Tibial artery (tissue), 4 donors: ENCODE measurements around the gene FXN.

Source experiments
- DNase-seq, 2 donors: peaks; one replicate each; pipeline ENCODE4 v3.0.0-alpha.2; 2019
- H3K27ac ChIP-seq, 2 donors: fragments of 200-600 bp; sonication (generic) in 1 of 2; 1 replicate in 1 of 2; 2 replicates in 1 of 2; pipeline ENCODE4 v1.5.1; 2018 to 2019; ENCODE audit warnings: mild to moderate bottlenecking in 1 of 2
- H3K27me3 ChIP-seq, 2 donors: fragments of 200-600 bp; sonication (generic) in 1 of 2; one replicate each; pipeline versions ENCODE4 v1.5.1 to v1.6.0; 2016 to 2019
- H3K36me3 ChIP-seq, 3 donors: fragments of 200-600 bp; sonication (generic) in 2 of 3; one replicate each; pipeline ENCODE4 v1.5.1; 2016 to 2019; ENCODE audit warnings: mild to moderate bottlenecking in 2 of 3
- H3K4me1 ChIP-seq, 4 donors: fragments of 200-600 bp; sonication (generic) in 2 of 4; 1 replicate in 3 of 4; 2 replicates in 1 of 4; pipeline ENCODE4 v1.5.1; 2016 to 2019
- H3K4me3 ChIP-seq, 2 donors: fragments of 200-600 bp; sonication (generic) in 1 of 2; 1 replicate in 1 of 2; 2 replicates in 1 of 2; pipeline ENCODE4 v1.5.1; 2018 to 2019; ENCODE audit warnings: mild to moderate bottlenecking in 2 of 2
- H3K9me3 ChIP-seq, 3 donors: fragments of 200-600 bp; sonication (generic) in 1 of 3; one replicate each; pipeline ENCODE4 v1.5.1; 2016 to 2019
- intact Hi-C: fragments of 100-400 bp; cut with DNase I; formaldehyde crosslinking; loops from one replicate; pipeline ENCODE4 v1.15.0; 2023; ENCODE audit warnings: low total_unique reads
- TF ChIP-seq, protein P1 (sequence below), 2 experiments: fragments of 200-600 bp in 1 of 2; fragments of 450-650 bp in 1 of 2; IDR thresholded peaks; one replicate each; pipeline ENCODE4 v1.5.1; 2017 to 2019; ENCODE audit warnings: antibody characterized with exemption in 2 of 2, mild to moderate bottlenecking in 1 of 2, moderate library complexity in 1 of 2

Gene FXN

DNA sequence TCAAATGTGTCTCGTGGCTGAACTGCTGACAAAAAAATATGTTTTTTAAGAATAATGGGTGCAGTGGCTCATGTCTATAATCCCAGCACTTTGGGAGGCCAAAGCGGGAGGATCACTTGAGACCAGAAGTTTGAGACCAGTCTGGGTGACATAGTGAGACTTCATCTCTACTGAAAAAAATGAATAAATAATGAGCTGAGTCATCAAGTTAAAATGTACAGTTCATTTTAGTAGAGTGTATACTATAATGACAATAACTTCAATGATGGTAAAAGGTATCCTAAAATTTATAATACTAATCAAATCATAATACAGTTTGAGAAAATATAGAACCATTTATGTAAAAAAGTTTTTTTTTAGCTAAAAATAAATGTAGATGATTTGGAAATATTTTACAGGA, 100.6 kb downstream of the FXN start:
- Histone ChIP-seq H3K27me3 (no peaks in the 10 kb centered on the region), H3K9me3 (no peaks in the 10 kb centered on the region), H3K27ac (no peak overlapping the region), H3K4me1 (peaks cover 0 to 33% (median 20%) of the 10 kb centered on the region in 4 donors), H3K36me3 (no peaks in the 10 kb centered on the region), H3K4me3 (no peak overlapping the region)
- TF ChIP-seq, protein P1, sequence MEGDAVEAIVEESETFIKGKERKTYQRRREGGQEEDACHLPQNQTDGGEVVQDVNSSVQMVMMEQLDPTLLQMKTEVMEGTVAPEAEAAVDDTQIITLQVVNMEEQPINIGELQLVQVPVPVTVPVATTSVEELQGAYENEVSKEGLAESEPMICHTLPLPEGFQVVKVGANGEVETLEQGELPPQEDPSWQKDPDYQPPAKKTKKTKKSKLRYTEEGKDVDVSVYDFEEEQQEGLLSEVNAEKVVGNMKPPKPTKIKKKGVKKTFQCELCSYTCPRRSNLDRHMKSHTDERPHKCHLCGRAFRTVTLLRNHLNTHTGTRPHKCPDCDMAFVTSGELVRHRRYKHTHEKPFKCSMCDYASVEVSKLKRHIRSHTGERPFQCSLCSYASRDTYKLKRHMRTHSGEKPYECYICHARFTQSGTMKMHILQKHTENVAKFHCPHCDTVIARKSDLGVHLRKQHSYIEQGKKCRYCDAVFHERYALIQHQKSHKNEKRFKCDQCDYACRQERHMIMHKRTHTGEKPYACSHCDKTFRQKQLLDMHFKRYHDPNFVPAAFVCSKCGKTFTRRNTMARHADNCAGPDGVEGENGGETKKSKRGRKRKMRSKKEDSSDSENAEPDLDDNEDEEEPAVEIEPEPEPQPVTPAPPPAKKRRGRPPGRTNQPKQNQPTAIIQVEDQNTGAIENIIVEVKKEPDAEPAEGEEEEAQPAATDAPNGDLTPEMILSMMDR (IDR thresholded peaks at IDR 0.05) = no peak
- no peak for DNase-seq
- intact Hi-C loops = no loop called here

- no peaks in the 10 kb centered on the region for H3K36me3 ChIP-seq
- peaks cover 0 to 27% (median 15%) of the 10 kb centered on the region in 4 donors for H3K4me1 ChIP-seq
- DNase-seq = no peak
- H3K9me3 ChIP-seq = no peaks in the 10 kb centered on the region
- no peak overlapping the region for H3K4me3 ChIP-seq
- TF ChIP-seq, protein P1 (IDR thresholded peaks at IDR 0.05) = no peak
- no peaks in the 10 kb centered on the region for H3K27me3 ChIP-seq
- intact Hi-C loops = no loop called here
- no peak overlapping the region for H3K27ac ChIP-seq
Measured at GRCh38 chr9:69136779-69137178, 101.2 kb downstream of the FXN start.

GRCh38 chr9:69137311-69137710, 101.8 kb downstream of the FXN start:
- no peaks in the 10 kb centered on the region for H3K27me3 ChIP-seq
- intact Hi-C loops = no loop called here
- no peaks in the 10 kb centered on the region for H3K9me3 ChIP-seq
- no peak overlapping the region for H3K4me3 ChIP-seq
- DNase-seq = no peak
- TF ChIP-seq, protein P1 (IDR thresholded peaks at IDR 0.05) = no peak
- H3K27ac ChIP-seq = no peak overlapping the region
- H3K4me1 ChIP-seq = peaks cover 0 to 27% (median 10%) of the 10 kb centered on the region in 4 donors
- H3K36me3 ChIP-seq = no peaks in the 10 kb centered on the region

- no peaks in the 10 kb centered on the region for H3K9me3 ChIP-seq
- no peak overlapping the region for H3K4me3 ChIP-seq
- H3K27ac ChIP-seq = no peak overlapping the region
- TF ChIP-seq, protein P1 (IDR thresholded peaks at IDR 0.05) = no peak
- DNase-seq = no peak
- H3K36me3 ChIP-seq = no peaks in the 10 kb centered on the region
- peaks cover 0 to 20% (median 2%) of the 10 kb centered on the region in 4 donors for H3K4me1 ChIP-seq
- intact Hi-C loops = no loop called here
- H3K27me3 ChIP-seq = no peaks in the 10 kb centered on the region
Measured at GRCh38 chr9:69139596-69139995, 104.0 kb downstream of the FXN start.

DNA sequence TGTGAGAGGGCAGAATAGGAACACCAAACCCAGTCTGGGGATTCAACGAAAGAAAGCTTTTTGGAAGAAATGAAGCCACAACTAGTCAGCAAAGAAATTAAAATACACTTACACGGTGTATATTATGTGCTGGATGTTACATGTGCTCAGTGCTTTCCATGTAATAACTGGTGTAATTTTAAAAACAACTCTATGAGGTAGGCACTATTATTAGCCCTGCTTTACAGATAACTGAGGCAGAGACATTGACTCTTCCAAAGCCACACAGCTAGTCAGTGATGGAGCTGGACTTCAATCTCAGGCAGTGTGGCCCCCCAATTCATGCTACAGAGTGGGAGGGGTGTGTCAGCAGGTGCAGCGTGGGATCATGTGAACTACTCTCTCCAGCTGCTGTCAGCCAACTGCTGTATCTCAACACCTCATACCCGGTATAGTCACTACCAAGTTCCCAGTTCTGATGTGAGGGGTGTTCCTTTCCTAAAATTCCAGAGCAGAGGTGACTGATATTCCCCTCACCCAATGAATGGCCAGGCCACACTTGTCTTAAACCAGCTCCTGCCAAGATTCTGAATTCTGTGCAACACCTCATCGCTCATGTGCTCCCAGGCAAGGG, 104.7 kb downstream of the FXN start:
- no peak for DNase-seq
- TF ChIP-seq, protein P1 (IDR thresholded peaks at IDR 0.05) = no peak
- peaks cover 0 to 20% (median 2%) of the 10 kb centered on the region in 4 donors for H3K4me1 ChIP-seq

More for the DNA sequence above, 104.7 kb downstream of the FXN start:
- Histone ChIP-seq H3K4me3 (no peak overlapping the region), H3K27ac (no peak overlapping the region), H3K36me3 (no peaks in the 10 kb centered on the region), H3K27me3 (no peaks in the 10 kb centered on the region), H3K9me3 (no peaks in the 10 kb centered on the region)
- intact Hi-C loops = loop anchor here (10.0 kb wide), 1 partner anchor 85 kb away; no protein-coding TSS in a partner anchor
